NCI-H446 treated with DMSO at 0.1 percent for 48 hours (cell line): Measurements from ENCODE around the gene TSPAN33.
"Not testable (repeated sequence)": the region's sequence is repeated elsewhere in the genome, so short reads cannot be mapped to it uniquely, and the experiment has no call there.

ENCODE experiments used
- DNase-seq: peaks from one replicate; lab custom pipeline; 2025; lab: John Stamatoyannopoulos, UW

TSPAN33 gene

DNA sequence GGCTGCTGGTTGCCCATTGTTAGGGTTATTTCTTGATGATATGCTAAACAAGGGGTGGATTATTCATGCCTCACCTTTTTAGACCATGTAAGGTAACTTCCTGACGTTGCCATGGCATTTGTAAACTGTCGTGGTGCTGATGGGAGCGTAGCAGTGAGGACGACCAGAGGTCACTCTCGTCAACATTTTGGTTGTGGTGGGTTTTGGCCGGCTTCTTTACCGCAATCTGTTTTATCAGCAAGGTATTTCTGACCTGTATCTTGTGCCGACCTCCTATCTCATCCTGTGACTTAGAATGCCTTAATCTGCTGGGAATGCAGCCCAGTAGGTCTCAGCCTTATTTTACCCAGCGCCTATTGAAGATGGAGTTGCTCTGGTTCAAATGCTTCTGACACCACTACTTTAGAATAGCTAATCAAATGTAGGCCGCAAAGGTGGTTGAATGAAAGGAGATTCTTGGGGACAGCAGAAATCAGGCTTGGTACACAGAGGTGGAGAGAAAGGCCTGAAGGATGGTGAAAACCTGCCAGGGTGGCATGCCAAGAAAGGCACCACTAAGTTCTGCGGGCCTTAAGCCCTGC lies 26.0 kb downstream of the TSPAN33 start:
- DNase-seq, result no peak

DNA sequence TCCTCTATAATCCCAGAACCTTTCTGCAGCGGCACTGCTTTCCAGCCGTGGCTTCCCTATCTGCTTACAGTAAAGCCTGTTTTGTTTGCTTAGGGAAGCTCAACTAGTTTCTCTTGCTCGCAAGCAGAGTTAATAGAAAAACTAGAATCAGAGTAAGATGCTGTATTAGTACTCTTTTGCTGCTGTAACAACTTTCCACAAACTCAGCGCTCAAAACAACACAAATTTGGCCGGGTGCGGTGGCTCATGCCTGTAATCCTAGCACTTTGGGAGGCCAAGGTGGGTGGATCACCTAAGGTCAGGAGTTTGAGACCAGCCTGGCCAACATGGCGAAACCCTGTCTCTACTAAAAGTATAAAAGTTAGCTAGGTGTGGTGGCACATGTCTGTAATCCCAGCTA lies 29.4 kb downstream of the TSPAN33 start:
- not testable (repeated sequence) for DNase-seq

DNA sequence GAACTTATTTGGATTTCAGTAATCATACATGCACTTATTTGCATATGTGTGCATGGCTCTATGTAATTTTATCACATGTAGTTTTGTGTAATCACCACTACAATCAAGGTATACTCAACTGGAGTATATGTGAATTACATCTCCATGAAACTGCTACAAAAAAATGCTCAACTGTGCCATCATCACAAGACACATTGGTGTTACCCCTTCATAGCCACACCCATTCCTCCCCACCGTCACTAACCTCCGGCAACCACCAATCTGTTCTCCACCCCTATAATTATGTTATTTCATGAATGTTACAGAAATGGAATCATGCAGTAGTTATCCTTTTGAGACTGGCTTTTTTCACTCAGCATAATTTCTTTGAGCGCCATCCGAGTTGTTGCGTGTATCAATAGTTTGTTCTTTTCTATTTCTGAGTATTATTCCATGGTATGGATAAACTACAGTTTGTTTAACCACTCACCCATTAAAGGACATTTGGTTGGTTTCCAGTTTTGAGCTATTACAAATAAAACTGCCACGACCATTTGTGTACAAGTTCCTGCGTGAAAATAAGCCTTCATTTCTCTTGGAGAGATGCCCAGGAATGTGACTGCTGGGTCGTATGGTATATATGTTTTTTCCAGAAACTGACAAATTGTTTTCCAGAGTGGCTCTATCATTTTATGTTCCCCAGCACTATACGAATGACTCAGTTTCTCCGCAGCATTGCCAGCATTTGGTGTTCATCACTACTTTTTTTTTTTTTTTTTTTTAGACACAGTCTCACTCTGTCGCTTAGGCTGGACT lies 32.6 kb downstream of the TSPAN33 start:
- no peak for DNase-seq

DNA sequence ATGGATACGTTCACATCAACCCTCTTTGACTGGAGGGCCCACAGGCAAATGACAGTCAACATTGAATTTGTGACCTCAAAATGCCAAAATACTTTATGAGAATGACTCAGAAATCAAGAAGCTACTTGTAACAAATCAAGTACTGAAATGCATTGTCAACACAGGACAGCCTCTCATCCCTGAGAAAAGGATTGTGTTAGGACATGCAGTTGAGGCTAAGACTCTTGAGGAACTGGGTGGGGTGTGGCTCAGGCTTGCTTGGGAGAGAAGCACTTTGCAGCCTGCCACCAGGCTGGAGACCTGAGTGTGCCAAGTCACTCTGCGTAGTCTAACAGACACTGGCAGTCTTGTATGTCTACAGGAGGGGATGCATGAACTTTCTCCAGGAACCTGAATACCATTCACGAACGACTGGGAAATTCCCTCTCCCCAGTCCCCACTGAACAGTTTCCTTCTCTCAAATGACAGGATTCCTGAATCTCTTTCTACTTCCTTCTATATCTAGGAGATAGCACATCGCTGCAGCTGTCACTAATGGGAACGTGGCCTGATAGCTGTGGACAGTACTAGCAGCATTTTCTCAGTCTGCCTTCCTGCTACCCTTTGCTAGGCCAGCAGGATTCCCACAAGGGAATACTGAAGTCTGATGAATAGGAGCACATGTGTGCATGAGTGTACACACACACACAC lies 40.6 kb downstream of the TSPAN33 start:
- DNase-seq, result no peak

DNA sequence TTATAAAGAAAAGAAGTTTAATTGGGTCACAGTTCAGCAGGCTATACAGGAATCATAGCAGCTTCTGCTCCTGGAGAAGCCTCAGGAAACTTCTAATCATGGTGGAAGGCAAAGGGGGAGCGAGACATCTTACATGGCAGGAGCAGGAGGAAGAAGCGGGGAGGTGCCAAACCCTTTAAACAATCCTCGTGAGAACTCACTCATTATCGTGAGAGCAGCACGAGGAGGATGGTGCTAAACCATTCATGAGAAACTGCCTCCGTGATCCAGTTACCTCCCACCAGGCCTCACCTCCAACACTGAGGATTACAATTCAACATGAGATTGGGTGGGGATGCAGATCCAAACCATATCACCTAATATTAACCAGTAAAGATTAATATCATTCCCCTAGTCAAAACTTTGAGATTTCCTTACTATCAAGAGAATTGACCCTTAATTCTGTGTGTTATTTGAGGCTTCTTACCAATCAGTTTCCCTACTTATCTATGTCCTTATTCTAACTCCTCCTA lies 42.3 kb downstream of the TSPAN33 start:
- no peak for DNase-seq

DNA sequence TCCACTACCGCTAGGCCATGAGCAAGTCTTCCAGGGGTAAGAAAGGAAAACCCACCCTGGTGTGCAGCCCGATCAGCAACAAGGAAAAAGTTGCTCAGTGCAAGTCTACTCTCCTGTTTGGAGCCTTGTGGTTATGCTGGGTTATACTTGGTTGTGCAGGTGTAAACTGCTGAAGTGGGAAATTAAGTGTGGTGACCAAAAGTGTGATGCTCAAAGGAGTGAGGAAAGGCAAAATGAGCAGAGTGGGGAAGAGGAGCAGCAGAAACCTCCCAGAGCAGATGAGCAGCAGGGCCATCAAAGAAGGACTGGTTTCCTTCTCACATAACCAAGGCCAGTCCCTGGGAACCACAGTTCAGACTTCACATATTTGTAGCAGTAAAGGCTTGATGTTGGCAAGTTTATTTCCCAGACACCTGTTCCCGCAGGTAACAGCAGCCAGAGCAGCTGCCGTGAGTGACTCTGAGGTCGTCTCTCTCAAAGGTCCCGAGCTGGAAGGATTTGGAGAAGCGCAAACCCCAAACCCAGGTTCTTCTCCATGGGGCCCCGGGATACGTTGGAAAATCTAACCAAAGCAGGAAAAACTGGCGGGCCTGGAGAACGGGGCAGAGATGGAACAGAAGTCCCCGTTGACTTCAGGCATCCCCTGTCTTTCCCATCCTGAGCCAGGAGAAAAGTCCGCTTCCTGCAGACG lies 43.3 kb downstream of the TSPAN33 start:
- no peak for DNase-seq

DNA sequence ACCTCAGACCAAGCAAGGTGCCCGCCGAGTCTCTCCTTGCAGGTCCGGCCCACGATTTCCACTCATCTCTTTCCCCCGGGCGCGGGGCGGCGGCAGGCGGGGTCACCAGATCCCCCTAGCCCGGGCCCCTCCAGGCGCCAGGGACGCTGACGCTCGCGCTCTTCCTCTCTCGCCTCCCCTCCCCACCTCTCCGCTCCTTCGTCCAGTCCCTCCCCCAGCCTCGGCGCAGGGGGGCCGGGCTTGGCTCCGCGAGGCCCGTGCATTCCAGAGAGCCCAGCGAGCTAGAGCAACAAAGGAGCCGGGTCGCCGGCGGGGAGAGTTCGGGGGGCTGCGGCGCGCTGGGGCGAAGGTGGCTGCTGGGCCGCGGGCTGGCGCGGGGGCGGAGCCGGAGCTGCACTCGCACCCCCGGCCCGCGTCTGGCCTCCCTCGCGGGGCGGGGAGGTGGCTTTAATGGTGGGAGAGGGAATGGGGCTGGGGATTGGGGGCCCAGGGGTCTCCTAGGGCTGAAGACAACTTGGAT lies 43.9 kb downstream of the TSPAN33 start, which contains the start of gene SMO:
Gene SMO, plus strand, starts transcription at position 262 of the 520 bp plus-strand sequence. CDS start 519 bp downstream, outside the sequence.
- no peak for DNase-seq

DNA sequence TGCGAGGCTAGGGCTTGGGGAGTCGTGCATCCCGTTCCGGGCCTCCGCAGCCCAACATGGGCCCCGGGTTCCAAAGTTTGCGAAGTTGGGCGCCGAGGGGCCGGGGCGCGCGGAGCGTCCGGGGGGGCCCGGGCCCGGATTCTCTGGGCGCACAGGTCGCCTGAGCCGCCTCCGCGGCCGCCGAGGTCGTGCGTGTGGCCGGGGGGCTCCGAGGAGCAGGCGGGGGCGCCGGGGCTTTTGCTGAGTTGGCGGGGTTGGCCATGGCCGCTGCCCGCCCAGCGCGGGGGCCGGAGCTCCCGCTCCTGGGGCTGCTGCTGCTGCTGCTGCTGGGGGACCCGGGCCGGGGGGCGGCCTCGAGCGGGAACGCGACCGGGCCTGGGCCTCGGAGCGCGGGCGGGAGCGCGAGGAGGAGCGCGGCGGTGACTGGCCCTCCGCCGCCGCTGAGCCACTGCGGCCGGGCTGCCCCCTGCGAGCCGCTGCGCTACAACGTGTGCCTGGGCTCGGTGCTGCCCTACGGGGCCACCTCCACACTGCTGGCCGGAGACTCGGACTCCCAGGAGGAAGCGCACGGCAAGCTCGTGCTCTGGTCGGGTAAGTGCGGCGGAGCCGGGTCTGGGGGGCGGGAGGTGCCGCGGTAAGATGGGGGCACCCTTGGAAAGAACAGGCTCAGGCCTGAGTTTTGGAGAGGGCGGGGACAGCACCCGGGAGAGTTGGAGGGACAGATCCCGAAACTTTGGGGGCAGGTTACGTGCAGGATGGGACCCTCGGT lies 44.6 kb downstream of the TSPAN33 start:
- no peak for DNase-seq

DNA sequence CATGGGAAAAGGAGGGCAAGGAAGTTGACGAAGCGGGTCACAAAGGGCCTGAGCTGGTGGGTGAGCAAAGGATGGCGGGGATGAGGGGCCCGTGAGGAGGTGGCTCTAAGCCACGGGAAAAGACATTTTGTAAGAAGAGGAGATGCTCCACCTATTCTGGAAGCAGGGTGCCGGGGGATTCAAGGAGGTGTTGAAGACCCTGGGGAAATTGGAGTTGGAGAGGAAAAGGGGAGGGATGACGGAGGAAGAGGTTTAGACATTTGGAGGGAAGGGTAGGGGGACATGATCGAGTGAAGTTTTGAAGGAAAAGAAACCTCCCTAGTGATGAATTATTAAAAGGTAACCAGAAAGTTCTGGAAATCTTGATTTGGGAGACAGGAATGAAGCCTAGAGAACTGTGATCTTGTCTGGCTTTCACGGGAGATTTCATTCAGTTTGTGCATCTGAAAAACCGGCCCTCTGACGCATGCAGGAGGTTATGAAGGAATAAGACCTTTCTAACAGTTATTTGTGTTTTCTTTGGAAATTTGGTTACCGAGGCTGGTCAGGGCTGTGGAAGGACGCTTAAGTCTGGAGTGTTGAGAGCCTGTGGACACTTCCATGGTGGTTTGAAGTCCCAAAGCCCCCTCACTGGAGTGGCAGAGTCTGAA lies 45.3 kb downstream of the TSPAN33 start:
- DNase-seq, result no peak

DNA sequence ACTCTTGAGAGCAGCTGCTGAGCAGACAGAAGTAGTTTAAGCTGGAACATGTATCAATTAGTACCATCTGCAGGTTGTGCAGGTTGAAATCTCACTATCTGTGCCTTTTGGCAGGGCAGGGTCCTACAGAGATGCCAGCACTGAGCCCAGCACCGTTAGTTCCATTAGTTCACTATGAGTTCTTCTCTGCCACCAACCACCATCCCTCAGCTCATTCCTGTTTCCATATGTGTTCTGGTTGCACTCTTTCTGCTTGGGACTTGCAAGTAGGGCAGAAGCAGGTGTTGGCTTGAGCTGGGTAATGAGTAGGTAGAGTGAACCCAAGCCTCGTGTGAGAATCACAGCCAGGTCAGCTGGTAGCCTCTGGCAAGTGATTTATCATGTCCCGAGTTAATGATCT lies 46.8 kb downstream of the TSPAN33 start:
- DNase-seq, result no peak

DNA sequence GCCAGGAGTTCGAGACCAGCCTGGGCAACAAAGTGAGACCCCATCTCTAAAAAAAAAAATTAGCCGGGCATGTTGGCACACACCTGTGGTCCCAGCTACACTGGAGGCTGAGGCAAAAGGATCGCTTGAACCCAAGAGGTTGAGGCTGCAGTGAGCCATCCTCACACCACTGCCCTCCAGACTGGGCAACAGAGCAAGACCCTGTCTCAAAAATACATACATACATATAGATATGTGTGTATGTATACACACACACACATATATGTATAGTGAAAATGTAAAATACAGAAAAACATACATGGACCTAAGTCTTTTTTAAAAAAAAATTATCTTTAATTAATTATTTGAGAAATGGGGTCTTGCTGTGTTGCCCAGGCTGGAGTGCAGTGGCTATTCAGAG lies 49.4 kb downstream of the TSPAN33 start:
- no peak for DNase-seq

DNA sequence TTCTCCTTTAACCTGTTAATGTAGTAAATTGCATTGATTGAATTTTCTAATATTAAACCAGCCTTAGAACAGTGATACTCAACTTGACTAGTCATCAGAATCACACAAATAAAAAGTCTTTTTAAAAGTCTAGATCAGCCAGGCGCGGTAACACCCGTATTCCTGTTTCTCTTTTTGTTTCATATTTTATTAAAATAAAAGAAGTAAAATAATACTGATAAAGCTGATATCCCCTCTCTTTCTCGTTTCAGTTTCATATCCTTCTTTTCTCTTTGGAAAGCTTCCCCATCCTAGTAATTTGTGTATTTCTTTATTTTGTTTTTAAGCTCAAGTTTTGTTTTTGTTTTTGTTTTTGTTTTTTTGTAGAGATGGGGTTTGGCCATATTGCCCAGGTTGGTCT lies 53.3 kb downstream of the TSPAN33 start:
- no peak for DNase-seq

DNA sequence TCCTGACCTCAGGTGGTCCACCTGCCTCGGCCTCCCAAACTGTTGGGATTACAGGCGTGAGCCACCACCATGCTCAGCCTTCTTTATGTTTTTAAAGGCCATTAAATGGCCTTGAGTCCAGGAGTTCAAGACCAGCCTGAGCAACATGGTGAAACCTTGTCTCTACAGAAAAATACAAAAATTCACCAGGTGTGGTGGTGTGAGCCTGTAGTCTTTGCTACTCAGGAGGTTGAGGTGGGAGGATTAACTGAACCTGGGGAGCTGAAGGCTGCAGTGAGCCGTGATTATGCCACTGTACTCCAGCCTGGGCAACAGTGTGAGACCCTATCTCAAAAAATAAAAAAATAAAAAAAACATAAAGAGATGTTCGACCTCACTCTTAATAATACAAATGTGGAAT lies 54.9 kb downstream of the TSPAN33 start:
- no peak for DNase-seq

DNA sequence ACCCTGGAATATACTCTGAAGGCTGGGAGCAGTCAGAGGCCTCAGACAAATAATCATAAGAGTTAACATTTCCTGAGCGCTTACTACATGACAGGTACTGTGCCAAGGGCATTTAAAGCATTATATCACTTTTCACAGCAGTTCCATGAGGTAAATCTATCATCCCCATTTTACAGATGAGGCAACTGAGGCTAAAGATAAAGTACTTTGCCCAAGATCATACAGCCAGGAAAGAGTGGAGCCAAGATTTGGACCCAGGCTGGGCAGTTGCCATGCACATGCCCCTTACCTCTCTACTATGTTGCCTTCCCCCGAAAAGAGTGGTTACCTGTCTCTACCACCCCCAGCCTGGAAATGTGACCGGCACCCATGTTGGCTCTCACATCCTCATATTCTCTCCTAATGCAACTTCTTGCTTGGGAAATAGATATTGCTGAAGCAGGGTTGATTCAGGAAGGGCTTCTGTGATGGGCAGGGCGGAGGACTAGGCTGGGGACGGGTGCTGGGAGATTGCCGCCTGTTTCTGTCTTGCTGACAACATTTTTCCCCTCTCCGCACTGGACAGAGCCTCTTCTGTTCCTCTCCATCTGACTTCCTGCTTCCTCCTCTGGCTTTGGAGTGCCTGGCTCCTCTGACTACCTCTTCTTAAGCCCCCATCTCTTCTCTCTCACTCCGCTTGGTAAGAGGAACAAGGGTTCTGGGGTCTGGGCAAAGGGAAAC lies 57.7 kb downstream of the TSPAN33 start:
- DNase-seq, result no peak

DNA sequence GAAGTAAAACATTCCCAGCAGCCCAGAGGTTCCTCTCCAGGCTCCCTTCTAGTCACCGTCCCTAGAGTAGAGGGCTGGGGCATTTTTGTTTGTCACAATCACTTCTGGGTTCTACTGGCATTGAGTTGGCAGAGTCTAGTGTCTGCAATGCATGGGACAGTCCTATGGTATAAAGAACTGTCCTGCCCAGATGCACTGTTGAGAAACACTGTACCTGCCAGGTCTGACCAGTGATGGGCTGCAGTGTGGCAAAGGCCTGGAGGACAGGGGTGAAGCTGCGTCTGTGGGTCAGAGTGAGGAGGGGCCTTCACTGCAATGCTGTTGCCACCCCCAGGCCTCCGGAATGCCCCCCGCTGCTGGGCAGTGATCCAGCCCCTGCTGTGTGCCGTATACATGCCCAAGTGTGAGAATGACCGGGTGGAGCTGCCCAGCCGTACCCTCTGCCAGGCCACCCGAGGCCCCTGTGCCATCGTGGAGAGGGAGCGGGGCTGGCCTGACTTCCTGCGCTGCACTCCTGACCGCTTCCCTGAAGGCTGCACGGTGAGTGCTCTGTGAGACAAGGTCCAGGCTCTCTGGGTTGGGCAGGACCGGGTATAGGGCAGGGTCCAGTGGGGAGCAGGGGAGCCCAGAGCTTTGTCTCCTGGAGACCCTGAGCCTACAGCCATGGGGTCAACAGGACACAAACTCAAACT lies 58.7 kb downstream of the TSPAN33 start:
- DNase-seq, result no peak

DNA sequence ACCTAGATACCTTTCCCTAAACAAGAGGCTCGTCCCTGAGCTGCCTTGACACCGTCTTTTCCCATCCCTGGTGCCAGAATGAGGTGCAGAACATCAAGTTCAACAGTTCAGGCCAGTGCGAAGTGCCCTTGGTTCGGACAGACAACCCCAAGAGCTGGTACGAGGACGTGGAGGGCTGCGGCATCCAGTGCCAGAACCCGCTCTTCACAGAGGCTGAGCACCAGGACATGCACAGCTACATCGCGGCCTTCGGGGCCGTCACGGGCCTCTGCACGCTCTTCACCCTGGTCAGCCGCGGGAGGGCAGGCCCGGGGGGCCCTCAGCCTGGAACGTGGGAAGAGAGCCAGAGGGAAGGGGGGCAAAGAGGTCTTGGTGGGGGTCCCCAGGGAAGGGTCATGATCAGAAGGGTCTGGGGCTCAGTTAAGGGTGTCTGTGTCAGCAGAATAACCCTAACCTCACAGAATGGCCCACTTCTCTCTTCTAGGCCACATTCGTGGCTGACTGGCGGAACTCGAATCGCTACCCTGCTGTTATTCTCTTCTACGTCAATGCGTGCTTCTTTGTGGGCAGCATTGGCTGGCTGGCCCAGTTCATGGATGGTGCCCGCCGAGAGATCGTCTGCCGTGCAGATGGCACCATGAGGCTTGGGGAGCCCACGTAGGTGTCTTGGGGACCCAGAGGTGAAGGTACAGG lies 60.8 kb downstream of the TSPAN33 start:
- no peak for DNase-seq

DNA sequence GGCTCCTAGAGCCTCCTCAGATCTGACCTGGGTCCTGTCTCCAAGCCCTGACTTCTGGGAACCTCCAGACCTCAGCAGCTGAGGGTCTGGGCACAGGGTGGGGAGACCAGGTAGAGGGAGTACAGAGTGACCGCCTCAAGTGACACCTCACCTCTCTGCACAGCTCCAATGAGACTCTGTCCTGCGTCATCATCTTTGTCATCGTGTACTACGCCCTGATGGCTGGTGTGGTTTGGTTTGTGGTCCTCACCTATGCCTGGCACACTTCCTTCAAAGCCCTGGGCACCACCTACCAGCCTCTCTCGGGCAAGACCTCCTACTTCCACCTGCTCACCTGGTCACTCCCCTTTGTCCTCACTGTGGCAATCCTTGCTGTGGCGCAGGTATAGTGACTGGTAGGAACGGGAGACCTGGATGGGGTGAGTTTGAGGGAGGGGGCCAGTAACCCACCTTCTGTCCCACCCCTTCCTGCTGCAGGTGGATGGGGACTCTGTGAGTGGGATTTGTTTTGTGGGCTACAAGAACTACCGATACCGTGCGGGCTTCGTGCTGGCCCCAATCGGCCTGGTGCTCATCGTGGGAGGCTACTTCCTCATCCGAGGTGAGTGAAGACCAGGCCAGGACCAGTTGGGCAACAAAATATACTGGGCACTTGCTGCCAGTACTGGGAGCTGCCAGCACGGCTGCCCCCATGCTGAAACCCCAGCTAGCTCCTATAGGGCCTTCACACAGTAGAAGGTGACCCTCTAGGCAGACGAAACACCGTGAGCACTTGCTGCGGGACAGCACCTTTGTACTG lies 61.7 kb downstream of the TSPAN33 start:
- no peak for DNase-seq

DNA sequence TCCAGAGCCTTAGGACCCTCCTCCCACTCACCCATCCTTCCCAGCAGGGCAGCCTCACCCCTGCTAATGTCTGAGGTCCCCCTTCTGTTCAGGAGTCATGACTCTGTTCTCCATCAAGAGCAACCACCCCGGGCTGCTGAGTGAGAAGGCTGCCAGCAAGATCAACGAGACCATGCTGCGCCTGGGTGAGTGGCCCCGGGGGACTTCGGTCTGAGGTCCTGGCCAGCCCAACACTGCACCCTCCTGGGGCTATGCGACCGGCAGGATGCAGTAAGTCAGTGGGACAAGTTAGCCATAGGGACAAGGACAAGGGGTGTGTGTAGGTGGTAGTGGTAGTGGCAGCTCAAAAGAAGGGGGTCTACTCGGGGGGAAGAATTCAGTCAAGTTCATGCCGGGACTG lies 64.2 kb downstream of the TSPAN33 start:
- no peak for DNase-seq
